Forelimb muscle (tissue), 1 donor: ENCODE data around the gene ORM1. TPM values are rescaled to one million over a fixed set of nuclear protein-coding genes. Genes with fewer than 3 reads are reported as not detected.

ENCODE experiments used
- DNase-seq: peaks from one replicate; pipeline ENCODE4 v3.0.0-alpha.2; 2013; ENCODE audit warnings: low read depth
- polyA plus RNA-seq: library from polyadenylated mRNA; unstranded; fragments of 120-200 nt; gene quantifications from one replicate; pipeline ENCODE4 v1.2.1, GENCODE V29; 2013; ENCODE audit not compliant: insufficient read length

The ORM1 gene
- polyA plus RNA-seq, 1 donor, result 0.58 TPM

DNA sequence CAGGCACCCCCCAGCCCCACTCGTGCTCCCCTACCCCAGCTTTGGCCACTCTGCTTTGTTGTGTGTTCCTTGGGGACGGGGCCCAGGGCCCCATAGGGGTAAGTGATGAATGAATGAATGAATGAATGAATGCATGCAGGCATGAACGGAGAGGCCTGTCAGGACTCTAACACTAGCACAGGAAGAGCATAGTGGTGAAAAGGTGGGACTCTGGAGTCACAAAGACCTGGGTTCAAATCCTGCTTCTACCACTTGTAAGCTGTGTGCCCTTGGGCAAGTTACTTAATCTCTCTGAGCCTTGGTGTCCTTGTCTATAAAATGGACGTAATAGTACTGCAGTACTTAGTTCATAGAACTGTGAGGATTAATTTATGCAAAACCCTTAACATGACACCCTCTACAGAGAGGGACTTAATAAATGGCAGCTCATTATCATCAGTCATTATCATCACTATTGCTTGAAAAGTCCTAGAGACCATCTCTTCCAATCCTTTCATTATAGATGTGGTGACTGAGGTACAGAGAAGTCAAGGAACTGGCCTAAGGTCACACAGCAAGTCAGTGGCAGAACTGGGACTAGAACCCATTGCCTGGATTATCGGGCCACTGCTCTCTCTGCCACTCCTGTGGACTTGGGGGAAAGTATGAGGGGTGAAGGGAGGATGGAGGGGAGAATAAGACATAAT lies 20.0 kb downstream of the ORM1 start:
- DNase-seq, result no peak

DNA sequence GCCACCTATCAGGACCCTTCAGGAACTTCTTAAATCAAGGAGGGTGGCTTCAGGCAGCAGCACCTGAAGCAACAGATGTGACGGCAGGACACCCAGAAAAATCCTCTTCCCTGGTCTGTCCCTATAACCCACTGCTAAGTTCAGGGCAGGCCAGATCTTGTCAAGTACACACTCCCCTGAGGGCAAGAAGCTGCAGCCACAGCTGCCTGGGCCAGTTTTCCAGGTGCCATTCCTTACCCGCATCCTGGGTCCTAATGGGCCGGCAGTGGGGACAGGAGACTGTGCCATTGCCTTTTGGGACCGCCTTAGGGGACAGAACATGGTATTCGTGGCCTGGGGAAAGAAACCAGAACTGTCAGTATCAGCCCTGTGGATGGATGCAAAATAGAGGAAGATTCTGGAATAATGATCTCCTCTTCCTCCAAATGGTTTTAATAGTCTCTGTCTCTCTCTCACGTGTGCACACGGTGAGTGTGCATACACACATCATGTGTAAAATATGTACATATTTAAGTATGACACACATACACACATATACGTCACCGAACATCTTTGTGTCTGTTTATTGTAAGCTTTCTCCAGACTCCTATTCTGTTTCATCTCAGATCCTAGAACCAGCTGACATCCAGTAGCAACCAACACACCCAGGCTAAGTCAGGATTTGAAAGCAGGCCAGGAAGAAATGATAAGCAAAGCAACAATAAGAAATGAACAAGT lies 20.7 kb downstream of the ORM1 start:
- no peak for DNase-seq

DNA sequence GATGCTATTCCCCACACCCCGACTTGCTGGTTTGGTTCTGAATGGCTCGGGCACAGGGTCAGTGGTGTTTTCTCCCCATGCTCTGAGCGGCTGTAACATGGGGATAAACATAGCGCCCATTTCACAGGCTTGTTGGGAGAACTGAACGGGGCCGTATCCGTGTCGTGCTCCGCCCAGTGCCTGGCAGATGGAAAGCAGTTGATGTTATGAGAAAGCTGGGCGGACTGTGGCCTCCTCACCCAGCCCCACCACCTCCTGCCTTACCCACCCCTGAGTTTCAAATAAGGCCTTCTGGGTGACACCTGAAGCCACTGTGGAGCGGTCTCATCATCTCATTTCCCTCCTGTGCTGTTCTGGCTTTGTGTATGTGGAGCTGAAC lies 21.3 kb downstream of the ORM1 start:
- DNase-seq, result no peak

DNA sequence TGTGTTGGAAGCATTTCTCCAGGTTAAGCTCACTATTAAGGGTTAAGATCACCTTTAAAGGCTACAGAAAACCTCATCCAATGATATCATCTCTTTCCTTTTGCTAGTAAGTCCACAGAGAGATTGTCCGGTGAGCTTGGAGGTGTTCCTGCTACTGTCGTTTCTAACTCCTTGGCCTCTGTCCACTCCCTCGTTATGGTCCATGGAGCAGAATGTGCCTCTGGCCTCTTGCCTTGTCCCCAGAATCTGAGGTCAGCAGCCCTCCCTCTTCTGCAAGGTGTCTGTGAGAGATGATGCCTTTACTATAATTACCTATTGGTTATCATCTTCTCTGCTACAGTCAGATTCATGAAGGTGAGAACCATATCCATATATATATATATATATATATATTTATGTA lies 21.8 kb downstream of the ORM1 start:
- no peak for DNase-seq

DNA sequence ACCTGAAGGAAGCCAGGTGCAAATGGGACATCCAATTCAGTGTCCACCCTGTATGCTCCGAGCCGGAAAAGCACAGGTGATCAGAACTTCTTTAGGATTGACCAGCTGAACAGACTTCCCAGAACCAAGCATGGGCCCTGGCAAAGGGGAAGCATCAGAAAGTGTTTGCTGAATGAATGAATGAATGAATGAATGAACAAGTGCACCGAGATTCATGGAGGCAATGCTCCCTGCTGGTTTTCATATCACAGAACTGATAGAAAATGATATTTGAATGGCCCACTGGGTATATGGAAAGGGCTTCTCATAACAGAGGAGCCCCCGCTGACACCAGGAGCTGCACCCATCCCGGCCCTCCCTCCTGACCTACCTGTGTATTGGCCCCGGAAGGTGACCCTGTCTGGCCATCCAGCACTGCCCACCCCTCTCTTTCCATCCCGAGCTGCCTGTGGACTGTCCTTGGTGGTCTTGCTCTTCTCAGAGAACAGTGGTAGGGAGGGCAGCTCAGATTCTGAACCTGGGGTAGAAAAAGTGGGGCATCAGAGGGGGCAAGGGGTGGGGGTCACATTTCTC lies 22.7 kb downstream of the ORM1 start:
- DNase-seq, result no peak

DNA sequence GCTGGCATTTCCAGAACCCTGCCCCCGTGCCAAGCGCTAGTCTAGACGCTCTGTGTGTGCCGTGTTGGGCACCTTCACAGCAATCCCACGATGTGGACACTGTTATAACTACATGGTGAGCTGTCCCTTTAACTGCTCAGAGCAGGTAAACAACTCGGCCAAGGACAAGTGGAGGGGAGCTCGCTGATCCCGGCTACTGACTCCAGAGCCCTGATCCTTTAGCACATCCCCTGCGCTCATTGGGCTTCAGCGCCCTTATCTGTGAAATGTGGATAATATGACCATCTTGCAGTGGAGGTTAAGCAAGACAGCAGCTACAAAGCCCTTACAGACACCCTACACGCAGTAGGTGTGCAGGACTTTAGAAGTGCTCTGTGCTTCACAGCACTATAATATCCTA lies 23.2 kb downstream of the ORM1 start:
- DNase-seq, result no peak

DNA sequence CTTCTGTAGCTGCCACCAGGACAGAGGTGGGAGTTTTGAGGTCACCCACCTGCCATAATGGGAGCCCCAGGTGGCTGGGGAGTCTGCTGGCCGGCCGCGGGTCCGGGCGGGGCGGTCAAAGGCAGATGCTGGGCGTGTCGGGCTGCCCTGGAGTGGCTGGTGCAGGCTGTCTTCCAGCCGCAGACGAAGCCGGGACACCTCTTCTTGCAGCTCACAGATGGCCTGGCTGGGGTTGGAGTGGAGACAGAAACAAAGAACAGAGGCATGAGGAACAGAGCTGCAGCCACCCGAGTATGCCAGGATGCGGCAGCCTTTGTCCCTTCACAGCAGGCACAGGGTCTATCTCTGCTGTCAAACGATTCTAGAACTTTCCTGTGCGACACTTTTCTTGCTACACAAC lies 24.8 kb downstream of the ORM1 start:
- DNase-seq, result no peak

DNA sequence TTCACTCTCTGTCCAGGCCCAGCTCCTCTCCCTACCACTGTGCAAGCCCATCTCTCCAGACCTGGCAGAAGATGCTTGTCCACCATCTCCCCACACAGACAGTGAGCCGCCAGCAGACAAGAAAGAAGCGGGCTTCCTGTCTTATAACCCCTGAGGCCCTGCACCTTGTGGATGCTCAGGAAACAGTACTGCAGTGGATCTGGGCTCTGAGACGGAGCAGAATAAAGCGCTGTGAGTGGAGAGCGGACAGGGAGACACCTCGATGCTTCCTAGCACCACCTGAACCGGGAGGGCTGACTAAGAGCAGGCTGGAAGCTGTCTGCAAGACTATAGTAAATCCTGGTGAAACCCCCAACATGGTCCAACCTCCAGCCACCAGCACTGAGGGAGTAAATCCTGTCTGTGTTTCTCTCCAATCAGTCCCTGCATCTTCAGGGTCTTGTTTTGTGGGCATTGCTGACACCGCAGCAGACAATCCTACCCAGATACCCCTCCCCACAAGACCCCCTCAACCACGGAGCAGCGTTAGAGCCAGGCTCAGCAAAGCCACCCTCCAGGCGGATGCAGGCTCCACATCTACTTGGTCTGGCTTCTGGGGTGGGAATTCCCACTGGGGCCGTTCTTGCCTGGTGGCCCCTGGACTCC lies 25.5 kb downstream of the ORM1 start:
- no peak for DNase-seq

DNA sequence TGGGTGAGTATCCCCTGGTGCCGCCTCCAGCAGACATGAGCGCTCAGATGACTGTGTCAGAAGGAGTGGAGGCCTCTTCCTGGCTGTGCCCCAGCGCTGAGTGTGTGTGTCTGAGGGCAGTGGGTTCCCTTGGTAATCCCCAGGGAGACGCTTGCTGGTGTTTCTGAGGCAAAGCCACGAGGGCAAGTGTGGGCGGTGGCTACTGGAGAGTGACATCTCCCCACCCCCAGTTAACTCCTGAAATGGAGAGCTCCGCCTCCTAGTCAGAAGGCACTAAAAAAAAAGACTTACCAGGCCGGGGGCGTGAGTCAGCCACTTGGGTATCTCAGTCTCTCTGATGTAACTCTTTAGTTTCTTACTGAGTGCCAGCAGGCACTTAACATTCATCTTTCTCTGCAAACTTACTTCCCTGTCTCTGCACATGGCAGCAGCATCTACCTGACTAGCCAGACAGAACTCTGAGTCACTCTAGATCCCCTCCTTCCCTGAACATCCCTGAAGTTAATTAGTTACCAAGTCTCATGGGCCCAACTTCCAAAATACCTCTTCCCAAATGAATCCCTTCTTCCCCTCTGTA lies 26.1 kb downstream of the ORM1 start:
- no peak for DNase-seq

DNA sequence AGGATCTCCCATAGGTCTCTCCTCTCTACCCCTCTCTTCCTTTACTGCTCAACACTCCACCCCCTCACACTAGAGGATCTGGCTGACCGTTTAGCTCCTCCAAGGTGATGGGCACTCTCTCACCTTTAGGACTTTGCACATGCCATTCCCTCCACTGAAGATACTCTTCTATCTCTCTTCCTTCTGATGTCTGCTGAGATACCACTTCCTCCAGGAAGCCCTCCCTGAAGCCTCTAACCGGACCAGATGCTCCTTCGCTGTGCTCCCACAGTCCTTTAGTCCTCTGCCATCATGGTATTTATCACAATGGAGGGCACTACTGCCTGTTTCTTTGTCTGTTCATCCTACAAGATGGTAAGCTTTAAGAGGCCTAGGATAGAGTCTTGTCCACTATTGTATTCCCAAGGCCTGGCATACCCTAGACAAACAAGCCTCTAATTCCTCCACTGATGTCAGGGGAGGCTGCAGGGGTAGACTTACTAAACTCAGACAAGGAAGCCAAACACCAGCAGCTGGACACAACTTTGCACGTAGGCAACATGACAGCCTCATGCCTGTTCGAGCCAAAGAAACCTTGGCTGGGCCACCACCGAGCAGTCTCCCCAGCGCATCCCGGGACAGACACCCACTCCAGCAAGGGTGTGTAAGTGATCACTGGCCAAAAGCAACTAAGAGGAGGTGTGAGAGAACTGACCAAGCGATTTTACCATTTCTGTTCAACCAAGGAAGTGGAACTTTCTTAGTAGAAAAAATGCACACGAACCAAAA lies 27.0 kb downstream of the ORM1 start:
- DNase-seq, result no peak

DNA sequence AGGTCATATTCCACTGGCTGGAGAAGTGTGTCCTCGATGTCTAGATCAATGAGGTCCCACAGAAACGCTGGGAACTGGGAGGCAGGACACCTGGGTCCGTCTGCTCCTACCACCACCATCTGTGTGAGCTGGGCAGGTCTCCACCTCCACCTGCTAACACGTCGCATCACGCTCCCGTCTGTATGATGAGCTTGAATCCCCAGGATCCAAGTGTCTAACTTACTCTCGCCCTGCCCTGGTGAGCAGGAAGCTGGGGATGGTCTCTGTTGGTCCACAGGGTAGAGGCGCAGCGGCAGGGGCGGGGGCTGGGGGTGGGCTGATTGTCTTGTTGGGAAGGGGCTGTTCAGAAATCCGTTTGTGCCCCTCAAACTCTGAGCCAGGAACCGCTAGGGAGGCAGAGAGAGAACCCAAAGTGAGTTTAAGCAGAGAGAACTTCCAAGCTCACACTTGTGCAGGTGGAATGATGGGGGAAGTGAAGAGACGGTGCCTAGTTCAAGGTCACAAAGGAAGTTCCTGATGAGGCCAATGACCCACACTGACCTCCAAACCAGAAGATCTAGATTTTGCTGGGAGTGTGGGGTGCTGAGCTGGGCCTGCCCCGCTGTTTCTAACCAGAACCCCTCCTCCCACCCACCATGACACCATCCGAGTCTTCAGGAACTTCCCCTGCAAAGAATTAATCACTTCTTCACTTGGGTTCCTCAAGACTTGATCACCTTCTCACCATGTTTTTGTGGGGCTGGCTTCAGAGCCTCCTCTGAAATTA lies 27.9 kb downstream of the ORM1 start:
- DNase-seq, result no peak

DNA sequence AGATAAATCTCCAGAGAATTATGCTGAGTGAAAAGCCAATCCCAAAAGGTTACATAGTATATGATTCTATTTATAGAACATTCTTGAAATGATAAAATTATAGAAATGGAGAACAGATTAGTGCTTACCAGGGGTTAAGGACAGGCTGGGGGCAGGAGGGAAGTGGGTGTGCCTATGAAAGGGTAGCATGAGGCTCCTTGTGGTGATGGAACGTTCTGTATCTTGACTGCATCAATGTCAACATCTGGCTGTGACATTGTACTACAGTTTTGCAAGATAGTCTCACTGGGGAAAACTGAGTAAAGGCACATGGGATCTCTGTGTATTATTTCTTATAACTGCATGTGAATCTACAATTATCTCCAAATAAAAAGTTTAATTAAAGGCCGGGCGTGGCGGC lies 29.0 kb downstream of the ORM1 start:
- DNase-seq, result no peak

DNA sequence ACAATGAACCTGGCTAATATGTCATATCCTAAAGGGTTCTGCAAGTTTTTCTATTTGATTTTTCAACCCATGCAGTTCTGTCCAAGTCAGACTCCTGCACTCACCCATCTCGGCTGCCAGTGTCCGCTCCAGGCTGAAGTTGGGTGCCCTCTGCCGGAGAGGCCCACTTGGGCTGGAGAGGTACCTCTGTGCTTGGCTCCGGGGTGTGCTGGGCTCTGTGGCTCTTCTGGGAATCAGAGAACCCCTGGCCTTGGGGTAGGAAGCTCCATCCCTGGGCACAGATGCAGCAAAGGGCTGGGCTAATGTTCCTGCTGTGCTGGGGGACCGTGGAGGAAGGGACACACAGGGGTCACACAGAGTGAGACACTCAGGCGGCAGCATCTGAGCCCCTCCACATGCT lies 32.9 kb downstream of the ORM1 start:
- no peak for DNase-seq

DNA sequence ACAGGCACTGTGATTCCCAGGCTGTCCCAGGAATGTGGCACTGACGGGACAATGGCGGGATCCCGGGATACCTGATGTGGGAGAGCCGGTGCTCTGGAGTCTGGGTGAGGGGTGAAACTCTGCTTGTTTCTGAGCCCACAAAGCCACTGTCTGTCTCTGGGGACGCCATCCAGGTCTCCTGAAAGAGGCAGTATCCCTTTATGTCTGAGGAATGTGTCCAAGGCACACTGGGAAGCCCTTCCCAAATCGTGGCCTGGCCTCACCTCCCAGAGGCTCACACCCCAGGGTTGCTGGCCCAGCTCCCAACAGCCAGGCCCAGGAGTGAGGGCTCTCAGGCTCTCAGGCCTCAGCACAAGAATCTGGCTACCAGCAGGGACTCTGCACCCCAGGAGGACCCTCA lies 33.9 kb downstream of the ORM1 start:
- no peak for DNase-seq

DNA sequence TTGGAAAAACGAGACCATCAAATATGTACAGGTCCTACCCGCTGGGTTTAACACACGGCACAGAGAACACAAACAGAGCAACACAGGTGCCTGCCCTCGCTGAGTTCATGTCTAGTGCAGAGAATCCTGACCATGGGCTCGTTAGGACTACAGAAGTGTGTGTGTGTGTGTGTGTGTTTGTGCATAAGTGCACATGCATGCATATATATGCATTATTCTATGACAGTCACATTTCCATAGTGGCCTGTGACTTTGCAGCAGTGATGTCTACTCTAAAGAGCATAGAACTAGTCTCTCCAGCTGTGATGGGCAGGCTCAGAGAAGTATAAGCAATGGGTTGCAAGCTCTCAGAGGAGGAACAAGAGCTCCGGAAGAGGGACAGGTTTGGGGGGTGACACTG lies 34.5 kb downstream of the ORM1 start:
- no peak for DNase-seq

DNA sequence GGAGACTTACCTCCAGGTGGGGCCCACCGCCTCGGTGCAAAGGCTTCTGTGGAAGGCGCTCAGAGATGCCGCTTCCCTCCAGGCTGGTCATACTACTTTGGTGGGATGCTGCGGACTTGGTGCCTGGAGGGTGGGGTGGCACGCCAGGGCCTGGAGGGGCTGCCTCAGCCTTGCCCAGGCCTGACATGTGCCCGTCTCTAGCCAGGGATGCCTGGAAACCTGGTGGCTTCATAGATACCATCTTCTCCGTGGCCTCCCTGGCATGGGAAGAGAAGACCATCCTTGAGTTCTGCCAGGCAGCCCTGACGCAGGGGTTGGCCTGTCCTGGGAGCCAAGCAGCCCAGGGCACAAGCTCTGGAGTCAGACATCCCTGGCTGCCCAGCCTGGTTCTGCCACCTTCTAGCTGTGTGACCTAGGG lies 35.0 kb downstream of the ORM1 start:
- DNase-seq, result no peak

DNA sequence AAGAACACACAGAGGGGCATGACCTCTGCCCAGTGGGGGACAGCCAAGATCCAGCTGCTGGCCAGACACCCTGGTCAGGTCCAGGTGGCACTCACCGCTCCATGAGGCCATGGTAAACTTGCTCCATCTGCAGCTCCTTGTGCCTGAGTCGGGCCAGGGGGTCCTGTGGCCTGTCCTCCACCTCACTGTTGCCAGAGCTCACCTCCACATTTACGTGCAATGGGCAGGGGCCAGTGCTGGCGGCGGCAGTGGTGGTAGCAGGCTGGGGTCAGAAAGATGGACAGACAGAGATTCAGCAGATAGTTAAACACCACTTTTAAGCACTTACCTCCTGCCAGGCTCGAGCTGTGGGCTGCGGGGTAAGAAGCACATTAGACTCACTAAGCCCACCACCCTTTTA lies 36.9 kb downstream of the ORM1 start:
- DNase-seq, result no peak

DNA sequence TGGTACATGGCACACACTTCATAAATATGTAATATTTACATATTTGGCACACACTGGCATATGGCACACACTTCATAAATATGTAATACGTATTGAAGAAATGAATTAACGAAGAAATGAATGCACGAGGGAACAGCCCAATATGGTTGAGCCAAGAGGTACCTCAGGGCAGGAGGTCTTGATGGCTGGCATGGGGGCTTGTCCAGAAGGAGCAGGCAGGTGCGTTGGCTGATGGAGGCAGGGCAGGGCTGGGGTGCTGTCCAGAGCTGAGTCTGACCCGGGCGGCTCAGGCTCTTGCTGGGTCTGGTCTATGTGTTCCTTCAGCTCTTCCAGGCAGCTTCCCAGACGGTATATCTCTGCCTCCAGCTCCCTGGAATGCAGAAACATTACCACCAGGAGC lies 38.6 kb downstream of the ORM1 start:
- DNase-seq, result no peak

DNA sequence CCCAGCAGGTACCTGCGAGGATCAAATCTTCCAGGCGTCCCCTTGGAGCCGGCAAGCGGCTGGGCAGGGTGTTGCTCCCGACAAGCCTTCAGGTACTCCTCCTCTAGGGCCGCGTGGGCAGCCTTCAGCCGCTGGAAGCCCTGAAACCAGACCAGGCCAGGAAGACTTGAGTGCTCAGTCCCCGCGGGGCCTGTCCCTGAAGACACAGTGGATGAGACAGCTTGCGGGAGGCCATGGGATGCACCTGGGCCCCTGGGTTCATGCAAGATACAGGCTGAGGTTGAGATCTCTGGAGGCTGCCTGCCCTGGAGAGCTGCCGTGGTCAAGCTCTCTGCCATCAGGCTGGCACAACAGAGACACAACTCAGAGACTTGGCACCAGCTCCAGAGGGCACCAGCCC lies 39.5 kb downstream of the ORM1 start:
- no peak for DNase-seq

DNA sequence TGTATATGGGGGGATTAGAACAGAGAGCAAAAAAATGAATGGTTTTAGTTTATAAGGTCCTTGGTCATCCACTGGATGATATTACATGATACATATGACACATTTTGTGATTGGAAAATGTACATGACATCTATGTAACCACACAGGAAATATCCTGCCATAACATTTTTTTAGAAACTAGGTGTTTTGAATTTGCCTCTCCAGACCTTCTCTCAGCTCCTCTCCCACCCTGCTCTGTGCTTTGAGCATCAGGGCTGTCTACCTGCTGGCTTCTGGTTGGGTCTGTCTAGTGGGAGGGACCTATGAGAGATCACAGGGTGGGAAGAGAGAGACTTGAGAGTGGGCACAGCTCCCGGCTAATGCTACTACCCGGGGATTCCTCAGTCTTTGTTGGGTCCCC lies 40.5 kb downstream of the ORM1 start:
- DNase-seq, result no peak
